DND-41 (cell line): ENCODE results near the gene VRTN.
"Not testable (repeated sequence)": the region's sequence is repeated elsewhere in the genome, so short reads cannot be mapped to it uniquely, and the experiment has no call there.

Source experiments
- ATAC-seq: fragments of 200-7000 bp; cut with Tn5 transposase; 3 replicates; pipeline ENCODE4 v1.9.1; 2021; ENCODE audit warnings: low read depth; ENCODE audit not compliant: insufficient read depth
- DNase-seq: peaks from one replicate; pipeline ENCODE4 v3.0.0-alpha.2; 2020
- H2AFZ ChIP-seq: 2 replicates; pipeline ENCODE4 v1.6.0; 2012; ENCODE audit warnings: low read depth, low read length
- H3K27ac ChIP-seq: 2 replicates; pipeline ENCODE4 v1.5.1; 2012; ENCODE audit warnings: low read length, inconsistent platforms
- H3K27me3 ChIP-seq: fragments of 200-600 bp; sonication (generic); 2 replicates; pipeline ENCODE4 v1.6.0; 2012; ENCODE audit warnings: low read length, mild to moderate bottlenecking, inconsistent platforms; ENCODE audit not compliant: insufficient read depth, poor library complexity
- H3K36me3 ChIP-seq: 2 replicates; pipeline ENCODE4 v1.5.1; 2012; ENCODE audit warnings: low read length, inconsistent platforms; ENCODE audit not compliant: insufficient read depth
- H3K4me1 ChIP-seq: 2 replicates; pipeline ENCODE4 v1.5.1; 2012; ENCODE audit warnings: mild to moderate bottlenecking, low read length; ENCODE audit not compliant: insufficient read depth
- H3K4me2 ChIP-seq: 2 replicates; pipeline ENCODE4 v1.6.0; 2012; ENCODE audit warnings: mild to moderate bottlenecking, moderate library complexity, low read length, inconsistent platforms; ENCODE audit not compliant: insufficient read depth
- H3K4me3 ChIP-seq, 2 experiments: fragments of 200-600 bp in 1 of 2; shearing (Covaris generic) in 1 of 2; 2 replicates each; pipeline ENCODE4 v1.5.1; 2012 to 2016; ENCODE audit warnings: inconsistent platforms in 2 of 2, low read length in 2 of 2, mild to moderate bottlenecking in 2 of 2, low read depth in 1 of 2, moderate library complexity in 1 of 2
- H3K79me2 ChIP-seq: 2 replicates; pipeline ENCODE4 v1.6.0; 2012; ENCODE audit warnings: low read length, inconsistent platforms; ENCODE audit not compliant: insufficient read depth
- H3K9ac ChIP-seq: 2 replicates; pipeline ENCODE4 v1.6.0; 2012; ENCODE audit warnings: low read depth, mild to moderate bottlenecking, inconsistent platforms, low read length, moderate library complexity
- H3K9me3 ChIP-seq: 2 replicates; pipeline ENCODE4 v1.5.1; 2012; ENCODE audit warnings: low read length, moderate library complexity, mild to moderate bottlenecking, inconsistent platforms; ENCODE audit not compliant: insufficient read depth, severe bottlenecking
- H4K20me1 ChIP-seq: 2 replicates; pipeline ENCODE4 v1.6.0; 2012; ENCODE audit warnings: low read length; ENCODE audit not compliant: insufficient read depth
- EZH2 ChIP-seq: IDR thresholded peaks from 3 replicates; pipeline ENCODE4 v1.6.1; 2012; ENCODE audit warnings: borderline replicate concordance, low read depth, mild to moderate bottlenecking, moderate library complexity, low read length, inconsistent platforms; ENCODE audit not compliant: severe bottlenecking
- TF ChIP-seq, protein P1 (sequence below): IDR thresholded peaks from 2 replicates; pipeline ENCODE4 v1.5.1; 2012; ENCODE audit warnings: borderline replicate concordance, low read length, moderate library complexity, mild to moderate bottlenecking; ENCODE audit not compliant: poor library complexity, severe bottlenecking; ENCODE audit errors: extremely low read depth

The VRTN gene

DNA sequence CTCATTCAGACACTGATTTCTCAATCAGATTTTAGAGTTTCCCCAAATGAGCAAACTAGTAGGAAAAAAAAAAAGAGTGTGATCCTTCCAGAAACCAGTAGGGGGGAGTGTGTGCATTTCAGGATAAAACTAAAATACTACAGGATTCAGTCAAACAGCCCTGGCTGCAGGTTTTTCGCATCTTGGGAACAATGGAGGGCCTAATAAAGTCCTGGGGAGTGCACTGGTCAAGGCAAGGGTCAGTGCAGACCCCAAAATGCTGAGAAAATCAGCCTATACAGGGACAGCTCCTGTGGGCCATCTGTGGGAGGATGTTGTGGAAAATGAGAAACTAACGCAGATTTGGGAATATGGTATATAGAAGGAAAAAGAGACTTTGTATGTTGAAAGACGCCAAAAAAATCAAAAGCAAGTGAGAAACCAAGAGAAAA, 23.3 kb upstream of the VRTN start:
- DNase-seq (no peak), ATAC-seq (peak; percentile 50; the same call in 1 of the 3 replicates)
- Histone ChIP-seq H3K27ac (no peak overlapping the region), H3K4me1 (no peaks in the 10 kb centered on the region), H3K4me3 (no peak overlapping the region), H4K20me1 (no peaks in the 10 kb centered on the region), H3K27me3 (peaks cover 9% of the 10 kb centered on the region), H2AFZ (no peak overlapping the region), H3K4me2 (no peak overlapping the region), H3K9me3 (no peaks in the 10 kb centered on the region), H3K36me3 (no peaks in the 10 kb centered on the region), H3K79me2 (no peaks in the 10 kb centered on the region), H3K9ac (no peak overlapping the region)
- no peak for TF ChIP-seq EZH2
- TF ChIP-seq, protein P1, sequence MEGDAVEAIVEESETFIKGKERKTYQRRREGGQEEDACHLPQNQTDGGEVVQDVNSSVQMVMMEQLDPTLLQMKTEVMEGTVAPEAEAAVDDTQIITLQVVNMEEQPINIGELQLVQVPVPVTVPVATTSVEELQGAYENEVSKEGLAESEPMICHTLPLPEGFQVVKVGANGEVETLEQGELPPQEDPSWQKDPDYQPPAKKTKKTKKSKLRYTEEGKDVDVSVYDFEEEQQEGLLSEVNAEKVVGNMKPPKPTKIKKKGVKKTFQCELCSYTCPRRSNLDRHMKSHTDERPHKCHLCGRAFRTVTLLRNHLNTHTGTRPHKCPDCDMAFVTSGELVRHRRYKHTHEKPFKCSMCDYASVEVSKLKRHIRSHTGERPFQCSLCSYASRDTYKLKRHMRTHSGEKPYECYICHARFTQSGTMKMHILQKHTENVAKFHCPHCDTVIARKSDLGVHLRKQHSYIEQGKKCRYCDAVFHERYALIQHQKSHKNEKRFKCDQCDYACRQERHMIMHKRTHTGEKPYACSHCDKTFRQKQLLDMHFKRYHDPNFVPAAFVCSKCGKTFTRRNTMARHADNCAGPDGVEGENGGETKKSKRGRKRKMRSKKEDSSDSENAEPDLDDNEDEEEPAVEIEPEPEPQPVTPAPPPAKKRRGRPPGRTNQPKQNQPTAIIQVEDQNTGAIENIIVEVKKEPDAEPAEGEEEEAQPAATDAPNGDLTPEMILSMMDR, result peak; percentile 68

DNA sequence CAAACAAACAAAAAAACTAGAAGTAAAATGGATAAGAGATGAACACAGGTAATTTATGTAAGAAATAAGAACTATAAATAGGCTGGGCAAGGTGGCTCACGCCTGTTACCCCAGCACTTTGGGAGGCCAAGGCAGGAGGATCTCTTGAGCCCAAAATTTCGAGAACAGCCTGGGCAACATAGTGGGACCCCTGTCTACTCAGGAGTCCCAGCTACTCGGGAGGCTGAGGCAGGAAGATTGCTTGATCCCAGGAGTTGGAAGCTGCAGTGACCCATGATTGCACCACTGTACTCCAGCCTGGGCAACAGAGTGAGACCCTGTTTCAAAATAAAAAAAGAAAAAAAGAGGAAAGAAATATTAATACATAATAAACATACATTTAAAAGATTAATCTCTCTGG, 22.8 kb upstream of the VRTN start:
- no peak overlapping the region for H3K27ac ChIP-seq
- no peaks in the 10 kb centered on the region for H3K79me2 ChIP-seq
- no peak for TF ChIP-seq EZH2
- TF ChIP-seq, protein P1, result no peak
- ATAC-seq, result no peak
- no peak overlapping the region for H3K4me2 ChIP-seq
- H2AFZ ChIP-seq, result no peak overlapping the region
- no peak overlapping the region for H3K9ac ChIP-seq
- no peaks in the 10 kb centered on the region for H3K9me3 ChIP-seq
- H3K4me3 ChIP-seq, result no peak overlapping the region
- H4K20me1 ChIP-seq, result no peaks in the 10 kb centered on the region
- H3K4me1 ChIP-seq, result no peaks in the 10 kb centered on the region
- H3K36me3 ChIP-seq, result no peaks in the 10 kb centered on the region
- DNase-seq, result no peak
- H3K27me3 ChIP-seq, result peaks cover 9% of the 10 kb centered on the region

DNA sequence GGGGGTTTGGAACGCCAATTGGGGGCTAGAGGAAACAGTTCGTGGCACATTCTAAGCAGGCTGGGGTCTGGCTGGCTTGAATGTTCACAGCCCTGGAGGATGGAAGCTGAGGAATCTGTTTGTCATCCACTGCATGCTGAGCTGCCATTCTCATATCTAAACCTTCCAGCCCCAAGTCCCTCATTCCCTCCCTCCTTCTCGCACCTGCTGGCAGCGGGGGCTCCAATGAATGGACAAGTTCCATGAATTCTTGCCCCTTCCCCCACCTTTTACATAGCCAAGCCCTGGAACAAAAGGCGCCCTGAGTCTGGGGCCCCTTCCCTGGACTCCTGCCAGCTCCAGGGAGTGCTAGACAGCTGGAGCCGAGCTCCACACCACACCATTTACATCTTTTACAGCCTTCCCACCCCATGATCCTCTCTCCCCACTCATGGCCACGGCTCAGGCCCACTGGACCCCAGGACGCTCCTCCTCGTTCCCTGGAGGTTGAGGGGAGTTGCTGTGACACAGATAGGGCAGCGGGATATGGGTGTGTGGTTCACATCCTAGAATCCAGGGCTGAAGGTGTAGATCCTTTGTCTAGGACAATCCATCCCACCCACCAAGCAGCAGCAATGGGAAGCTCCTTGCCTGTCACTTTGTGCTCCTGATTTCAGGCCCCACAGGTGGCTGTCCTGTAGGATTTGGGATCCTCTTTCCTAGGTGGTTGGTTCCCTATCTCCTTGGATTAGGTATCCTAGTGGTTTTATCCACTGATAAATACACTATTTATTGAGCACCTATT, 21.7 kb upstream of the VRTN start:
- no peak overlapping the region for H2AFZ ChIP-seq
- H4K20me1 ChIP-seq, result no peaks in the 10 kb centered on the region
- no peak for TF ChIP-seq EZH2
- TF ChIP-seq, protein P1, result no peak
- DNase-seq (no peak), ATAC-seq (no peak)
- peaks cover 9% of the 10 kb centered on the region for H3K27me3 ChIP-seq
- H3K4me1 ChIP-seq, result no peaks in the 10 kb centered on the region
- H3K27ac ChIP-seq, result no peak overlapping the region
- H3K36me3 ChIP-seq, result no peaks in the 10 kb centered on the region
- no peaks in the 10 kb centered on the region for H3K9me3 ChIP-seq
- H3K9ac ChIP-seq, result no peak overlapping the region
- H3K79me2 ChIP-seq, result no peaks in the 10 kb centered on the region
- no peak overlapping the region for H3K4me3 ChIP-seq
- H3K4me2 ChIP-seq, result no peak overlapping the region

DNA sequence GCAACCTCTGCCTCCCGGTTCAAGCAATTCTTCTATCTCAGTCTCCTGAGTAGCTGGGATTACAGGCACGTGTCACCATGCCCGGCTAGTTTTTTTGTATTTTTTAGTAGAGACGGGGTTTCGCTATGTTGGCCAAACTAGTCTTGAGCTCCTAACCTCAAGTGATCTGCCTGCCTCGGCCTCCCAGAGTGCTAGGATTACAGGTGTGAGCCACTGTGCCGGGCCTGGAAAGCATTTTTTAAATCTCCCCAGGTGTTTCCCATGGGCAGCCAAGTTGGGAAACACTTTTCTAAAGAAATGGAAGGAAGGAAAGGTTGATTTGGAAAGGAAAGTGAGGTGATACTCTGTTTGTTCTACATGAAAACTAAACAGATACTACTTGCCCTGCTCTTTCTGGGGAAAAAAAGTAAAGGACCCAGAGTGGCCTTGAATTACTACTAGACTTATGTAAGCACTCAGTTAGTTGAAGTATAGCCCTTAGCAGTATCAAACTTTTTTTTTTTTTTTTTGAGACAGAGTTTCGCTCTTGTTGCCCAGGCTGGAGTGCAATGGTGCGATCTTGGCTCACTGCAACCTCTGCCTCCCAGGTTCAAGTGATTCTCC, 18.2 kb upstream of the VRTN start:
- H3K4me2 ChIP-seq, DNase-seq, H3K27ac ChIP-seq, ATAC-seq, H2AFZ ChIP-seq, H3K4me3 ChIP-seq, H3K27me3 ChIP-seq, H3K79me2 ChIP-seq, H4K20me1 ChIP-seq, H3K9ac ChIP-seq, H3K36me3 ChIP-seq, H3K9me3 ChIP-seq, H3K4me1 ChIP-seq: not testable (repeated sequence)
